ENCODE measurements around the gene CYTH2. TPM values are rescaled to one million over a fixed set of nuclear protein-coding genes. Genes with fewer than 3 reads are reported as not detected.

The CYTH2 gene
- polyA plus RNA-seq, 1 donor from 2014 or later = 397 TPM

DNA sequence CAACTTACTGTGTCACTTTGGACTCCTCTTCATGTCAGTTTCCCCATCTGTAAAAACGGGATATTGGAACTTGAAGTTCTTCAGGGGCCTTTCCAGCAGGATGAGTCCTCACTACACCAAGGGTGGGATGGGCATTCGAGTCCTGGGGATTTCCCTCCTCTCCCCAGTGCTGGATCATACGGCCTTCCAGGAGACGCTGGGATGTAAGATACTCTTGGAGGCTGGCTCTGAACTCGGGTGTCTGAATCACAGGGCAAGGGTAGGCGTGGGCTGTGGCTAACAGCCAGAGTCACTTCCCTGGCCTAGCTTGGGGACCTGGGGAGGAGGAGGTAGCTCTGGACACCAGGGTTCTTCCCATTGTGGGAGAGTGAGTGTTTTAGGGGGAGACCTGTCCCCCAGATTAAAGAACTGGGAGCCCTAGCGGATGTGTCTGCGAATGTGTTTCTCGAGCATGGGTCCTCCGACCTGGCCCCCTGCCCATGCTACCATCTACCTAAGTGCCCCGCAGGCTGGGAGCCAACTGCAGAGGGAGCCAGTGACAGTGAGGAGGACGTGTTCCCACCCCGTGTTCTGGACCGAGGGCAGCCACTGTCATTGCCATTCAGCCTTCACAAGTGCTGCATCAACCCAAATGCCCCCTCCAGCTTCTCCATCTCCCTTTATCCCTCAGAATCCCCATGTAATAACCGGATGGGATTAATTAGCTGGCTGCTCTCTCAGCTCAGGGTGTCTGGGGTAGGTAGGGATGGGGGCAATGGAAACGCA lies 2.4 kb upstream of the CYTH2 start:
- Histone ChIP-seq H3K4me3 (ENCODE audit: low read length) (no peak overlapping the region), H3K36me3 (ENCODE audit: insufficient read depth, low read length) (no peaks in the 10 kb centered on the region), H4K20me1 (ENCODE audit: insufficient read depth) (peaks cover 6% of the 10 kb centered on the region), H3K79me2 (replicated peaks; ENCODE audit: insufficient read depth, low read length) (peaks cover 24% of the 10 kb centered on the region), H3K4me2 (ENCODE audit: low read length) (no peak overlapping the region), H3K9me3 (ENCODE audit: low read length) (no peaks in the 10 kb centered on the region), H3K9me2 (ENCODE audit: insufficient read depth, low read length) (no peaks in the 10 kb centered on the region), H2AFZ (ENCODE audit: low read depth, low read length) (no peak overlapping the region), H3F3A (ENCODE audit: insufficient read depth, low read length, poor library complexity, severe bottlenecking) (no peaks in the 10 kb centered on the region), H3K9ac (ENCODE audit: low read length) (no peak overlapping the region), H3K27me3 (ENCODE audit: insufficient read depth, low read depth, low read length) (no peaks in the 10 kb centered on the region), H3K27ac (ENCODE audit: low read length) (no peak overlapping the region)
- TF ChIP-seq RAD21 (conservative IDR thresholded peaks at IDR 0.05) (no peak), CTCF (IDR thresholded peaks at IDR 0.05; ENCODE audit: poor library complexity, severe bottlenecking) (no peak), EP300 (conservative IDR thresholded peaks at IDR 0.05; ENCODE audit: poor library complexity, severe bottlenecking) (no peak), TAF1 (IDR thresholded peaks at IDR 0.05; ENCODE audit: low read depth) (no peak), SMC3 (conservative IDR thresholded peaks at IDR 0.05; ENCODE audit: poor library complexity) (no peak), EZH2 (IDR thresholded peaks at IDR 0.05; ENCODE audit: borderline replicate concordance, insufficient read depth, low read length, poor library complexity, severe bottlenecking) (no peak), POLR2AphosphoS5 (IDR thresholded peaks at IDR 0.05) (no peak), MXI1 (conservative IDR thresholded peaks at IDR 0.05; ENCODE audit: poor library complexity, severe bottlenecking) (no peak)
- TF ChIP-seq, protein P1, sequence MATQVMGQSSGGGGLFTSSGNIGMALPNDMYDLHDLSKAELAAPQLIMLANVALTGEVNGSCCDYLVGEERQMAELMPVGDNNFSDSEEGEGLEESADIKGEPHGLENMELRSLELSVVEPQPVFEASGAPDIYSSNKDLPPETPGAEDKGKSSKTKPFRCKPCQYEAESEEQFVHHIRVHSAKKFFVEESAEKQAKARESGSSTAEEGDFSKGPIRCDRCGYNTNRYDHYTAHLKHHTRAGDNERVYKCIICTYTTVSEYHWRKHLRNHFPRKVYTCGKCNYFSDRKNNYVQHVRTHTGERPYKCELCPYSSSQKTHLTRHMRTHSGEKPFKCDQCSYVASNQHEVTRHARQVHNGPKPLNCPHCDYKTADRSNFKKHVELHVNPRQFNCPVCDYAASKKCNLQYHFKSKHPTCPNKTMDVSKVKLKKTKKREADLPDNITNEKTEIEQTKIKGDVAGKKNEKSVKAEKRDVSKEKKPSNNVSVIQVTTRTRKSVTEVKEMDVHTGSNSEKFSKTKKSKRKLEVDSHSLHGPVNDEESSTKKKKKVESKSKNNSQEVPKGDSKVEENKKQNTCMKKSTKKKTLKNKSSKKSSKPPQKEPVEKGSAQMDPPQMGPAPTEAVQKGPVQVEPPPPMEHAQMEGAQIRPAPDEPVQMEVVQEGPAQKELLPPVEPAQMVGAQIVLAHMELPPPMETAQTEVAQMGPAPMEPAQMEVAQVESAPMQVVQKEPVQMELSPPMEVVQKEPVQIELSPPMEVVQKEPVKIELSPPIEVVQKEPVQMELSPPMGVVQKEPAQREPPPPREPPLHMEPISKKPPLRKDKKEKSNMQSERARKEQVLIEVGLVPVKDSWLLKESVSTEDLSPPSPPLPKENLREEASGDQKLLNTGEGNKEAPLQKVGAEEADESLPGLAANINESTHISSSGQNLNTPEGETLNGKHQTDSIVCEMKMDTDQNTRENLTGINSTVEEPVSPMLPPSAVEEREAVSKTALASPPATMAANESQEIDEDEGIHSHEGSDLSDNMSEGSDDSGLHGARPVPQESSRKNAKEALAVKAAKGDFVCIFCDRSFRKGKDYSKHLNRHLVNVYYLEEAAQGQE (IDR thresholded peaks at IDR 0.05; ENCODE audit: borderline replicate concordance) = no peak

DNA sequence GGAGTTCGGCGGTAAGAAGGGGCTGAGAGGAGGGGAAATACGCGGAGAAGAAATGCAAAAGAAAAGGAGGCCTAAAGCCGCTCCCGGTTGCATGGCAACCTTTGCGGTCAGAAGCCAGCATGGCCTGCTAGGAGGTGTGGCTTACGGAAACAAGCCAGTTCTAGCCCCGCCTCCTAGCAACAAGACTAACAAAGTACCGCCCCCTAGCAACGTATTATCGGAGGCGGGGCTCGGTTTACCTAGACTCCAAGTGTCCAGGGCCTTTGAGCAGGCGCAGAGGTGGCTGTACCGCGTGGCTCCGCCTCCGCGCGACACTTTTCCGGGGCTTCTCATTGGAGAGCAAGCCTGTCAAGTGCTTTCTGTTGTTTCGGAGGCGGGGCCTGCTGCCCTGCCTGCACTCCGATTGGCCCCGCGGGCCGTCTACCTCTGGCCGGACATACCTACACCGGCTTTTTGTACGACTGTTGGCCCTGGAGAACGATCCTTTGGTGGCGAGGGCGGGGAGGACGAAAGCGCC lies 339 bp upstream of the CYTH2 start:
- peak overlapping the region; percentile 54 for H3K4me2 ChIP-seq (ENCODE audit: low read length)
- H3K9ac ChIP-seq (ENCODE audit: low read length) = peak overlapping the region; percentile 99
- H3K9me3 ChIP-seq (ENCODE audit: low read length) = no peaks in the 10 kb centered on the region
- H3K27ac ChIP-seq (ENCODE audit: low read length) = peak overlapping the region; percentile 97
- H3K79me2 ChIP-seq (replicated peaks; ENCODE audit: insufficient read depth, low read length) = peaks cover 25% of the 10 kb centered on the region
- H3K4me3 ChIP-seq (ENCODE audit: low read length) = peak overlapping the region; percentile 96
- H3K27me3 ChIP-seq (ENCODE audit: insufficient read depth, low read depth, low read length) = no peaks in the 10 kb centered on the region
- H2AFZ ChIP-seq (ENCODE audit: low read depth, low read length) = no peak overlapping the region
- H3K9me2 ChIP-seq (ENCODE audit: insufficient read depth, low read length) = no peaks in the 10 kb centered on the region
- H4K20me1 ChIP-seq (ENCODE audit: insufficient read depth) = peaks cover 6% of the 10 kb centered on the region
- no peaks in the 10 kb centered on the region for H3F3A ChIP-seq (ENCODE audit: insufficient read depth, low read length, poor library complexity, severe bottlenecking)
- no peaks in the 10 kb centered on the region for H3K36me3 ChIP-seq (ENCODE audit: insufficient read depth, low read length)
- TF ChIP-seq EP300 (conservative IDR thresholded peaks at IDR 0.05; ENCODE audit: poor library complexity, severe bottlenecking) = no peak
- no peak for TF ChIP-seq CTCF (IDR thresholded peaks at IDR 0.05; ENCODE audit: poor library complexity, severe bottlenecking)
- no peak for TF ChIP-seq TAF1 (IDR thresholded peaks at IDR 0.05; ENCODE audit: low read depth)
- peak; percentile 88 for TF ChIP-seq MXI1 (conservative IDR thresholded peaks at IDR 0.05; ENCODE audit: poor library complexity, severe bottlenecking)
- TF ChIP-seq POLR2AphosphoS5 (IDR thresholded peaks at IDR 0.05) = peak; percentile 50
- TF ChIP-seq SMC3 (conservative IDR thresholded peaks at IDR 0.05; ENCODE audit: poor library complexity) = no peak
